Measurements from ENCODE around the gene CNIH3.
"Not testable (repeated sequence)": the region's sequence is repeated elsewhere in the genome, so short reads cannot be mapped to it uniquely, and the experiment has no call there.

The CNIH3 gene

DNA sequence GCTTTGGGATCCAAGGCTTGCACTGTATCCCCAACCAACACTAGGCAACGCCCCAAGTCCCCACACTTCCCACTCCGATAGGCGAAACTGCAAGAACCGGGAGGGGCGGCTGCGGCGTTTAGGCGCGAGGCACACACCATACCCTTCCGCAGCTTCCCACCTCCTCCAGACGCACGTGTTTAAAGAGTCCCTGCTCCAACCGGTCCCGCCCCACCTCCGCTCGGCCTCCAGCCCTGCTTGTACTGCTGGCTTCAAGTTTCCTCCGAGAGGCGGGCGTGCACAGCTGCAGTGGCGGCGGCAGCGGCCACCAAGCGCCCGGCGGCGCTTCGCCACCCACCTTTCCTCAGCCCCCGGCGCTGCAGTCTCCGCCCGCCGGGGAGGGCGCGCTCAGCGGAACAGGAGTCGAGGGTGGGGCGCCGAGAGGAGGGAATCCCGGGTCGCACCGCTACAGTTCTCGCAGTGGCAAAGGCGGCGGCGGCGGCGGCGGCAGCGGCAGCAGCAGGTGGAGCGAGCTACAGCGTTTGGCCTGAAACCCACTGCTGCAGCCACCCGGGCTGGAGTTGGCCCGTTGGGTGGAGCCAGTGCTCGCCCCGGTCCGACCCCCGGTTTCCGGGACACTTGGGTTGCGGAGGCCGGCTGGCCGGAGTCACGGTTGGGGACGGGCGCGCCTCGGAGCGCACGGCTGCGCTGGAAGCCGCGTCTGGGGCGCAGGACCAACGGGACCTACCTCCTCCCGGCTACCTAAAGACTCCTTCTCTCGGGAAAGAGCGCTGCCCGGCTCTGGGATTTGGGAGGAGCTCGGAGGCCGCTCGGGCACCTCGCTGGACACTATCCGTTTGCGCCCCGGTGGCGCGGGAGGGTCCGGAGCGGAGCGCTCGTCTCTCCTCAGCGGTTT, at the start of gene CNIH3:
TSS of gene CNIH3 (plus strand) at position 457 of the 895 bp plus-strand sequence. CDS start 858 bp downstream, outside the sequence.
- peak in 32 of 56 donors; percentile 6 to 72 (median 30) for DNase-seq

DNA sequence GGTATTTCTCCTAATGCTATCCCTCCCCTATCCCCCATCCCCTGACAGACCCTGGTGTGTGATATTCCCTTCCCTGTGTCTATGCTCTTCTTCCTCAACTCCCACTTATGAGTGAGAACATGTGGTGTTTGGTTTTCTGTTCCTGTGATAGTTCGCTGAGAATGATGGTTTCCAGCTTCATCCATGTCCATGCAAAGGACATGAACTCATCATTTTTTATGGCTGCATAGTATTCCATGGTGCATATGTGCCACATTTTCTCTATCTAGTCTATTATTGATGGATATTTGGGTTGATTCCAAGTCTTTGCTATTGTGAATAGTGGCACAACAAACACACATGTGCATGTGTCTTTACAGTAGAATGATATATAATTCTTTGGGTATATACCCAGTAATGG, 49.6 kb upstream of the CNIH3 start:
- not testable (repeated sequence) for DNase-seq

DNA sequence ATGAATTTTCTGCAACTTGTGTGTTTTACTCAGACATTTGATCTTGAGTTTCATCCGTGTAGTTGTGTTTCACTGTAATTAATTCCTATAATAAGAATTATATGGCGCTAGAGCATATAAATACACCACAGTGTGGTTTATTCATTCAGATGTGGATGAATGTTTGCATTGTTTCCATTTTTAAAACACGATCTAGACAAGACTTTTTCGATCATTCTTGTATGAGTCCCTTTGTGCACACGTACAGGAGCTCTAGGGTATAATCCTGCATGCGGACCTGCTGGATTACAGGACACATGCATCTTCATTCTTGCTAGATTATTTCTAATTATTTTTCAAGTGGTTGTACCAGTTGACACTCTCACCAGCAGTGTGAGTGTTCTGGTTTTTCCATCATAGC, 46.8 kb upstream of the CNIH3 start:
- DNase-seq, result no peak

DNA sequence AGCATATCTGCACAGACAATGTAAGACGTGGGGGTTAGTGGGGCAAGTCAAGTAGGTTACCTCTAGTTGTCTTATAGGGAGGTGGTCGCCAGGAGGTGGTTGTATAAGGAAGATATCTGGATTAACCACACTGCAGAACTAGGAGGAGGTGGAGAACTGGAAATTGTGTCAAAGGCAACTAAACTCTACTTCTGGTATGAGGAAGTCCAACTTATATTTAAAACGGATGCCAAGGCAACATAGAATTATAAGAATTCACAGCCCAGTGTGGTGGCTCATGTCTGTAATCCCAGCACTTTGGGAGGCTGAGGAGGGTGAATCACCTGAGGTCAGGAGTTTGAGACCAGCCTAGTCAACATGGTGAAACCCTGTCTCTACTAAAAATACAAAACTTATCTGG, 44.1 kb upstream of the CNIH3 start:
- not testable (repeated sequence) for DNase-seq

DNA sequence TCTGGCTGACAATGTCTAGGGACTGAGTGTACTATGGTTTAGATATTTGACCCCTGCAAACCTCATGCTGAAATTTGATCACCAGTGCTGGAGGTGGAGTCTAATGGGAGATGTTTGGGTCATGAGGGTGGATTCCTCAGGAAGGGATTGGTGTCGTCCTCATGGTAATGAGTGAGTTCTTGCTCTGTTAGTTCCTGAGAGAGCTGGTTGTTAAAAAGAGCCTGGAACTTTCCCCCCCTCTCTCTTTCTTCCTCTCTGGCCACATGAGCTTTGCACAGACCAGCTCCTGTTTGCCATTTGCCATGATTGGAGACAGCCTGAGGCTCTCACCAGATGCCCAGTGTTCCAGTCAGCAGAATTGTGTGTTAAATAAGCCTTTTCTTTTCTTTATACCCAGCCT, 36.6 kb upstream of the CNIH3 start:
- DNase-seq, result no peak

DNA sequence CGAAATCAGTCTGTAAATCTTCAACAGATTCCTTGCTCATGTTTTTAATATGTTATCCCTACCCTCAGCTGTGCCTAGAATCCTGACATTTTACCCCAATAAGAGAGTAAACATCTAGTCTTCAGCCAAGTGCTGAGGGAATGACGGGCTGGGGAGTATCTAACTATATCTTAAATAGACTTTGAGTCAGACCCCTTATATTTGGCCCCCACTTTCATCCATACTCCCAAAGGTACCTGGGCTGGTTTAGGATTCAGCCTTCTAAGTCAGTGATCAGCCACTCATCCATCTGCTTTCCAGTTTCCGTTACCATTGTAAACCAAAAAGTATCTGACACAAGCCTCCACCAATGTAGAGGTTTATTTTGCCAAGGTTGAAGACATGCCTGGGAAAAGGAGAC, 36.1 kb upstream of the CNIH3 start:
- no peak for DNase-seq

DNA sequence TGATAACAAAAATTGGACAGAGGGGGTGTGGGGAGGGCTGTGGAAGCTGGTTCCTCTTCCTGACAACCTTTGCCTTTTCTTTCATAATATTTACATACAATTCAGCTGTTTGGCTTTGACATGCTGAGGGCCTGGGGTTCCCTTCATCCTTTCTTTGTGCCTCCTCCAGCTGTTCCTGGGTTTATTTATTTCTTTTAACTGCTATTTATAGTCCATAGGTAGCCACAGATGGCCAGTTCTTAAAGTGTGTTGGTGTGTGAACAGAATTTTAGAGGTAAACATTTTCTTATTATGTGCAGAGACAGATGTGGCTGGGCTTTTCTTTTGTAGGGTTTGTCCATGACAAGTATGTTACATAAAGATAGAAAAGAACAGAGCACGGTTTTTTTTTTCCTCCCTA, 34.1 kb upstream of the CNIH3 start:
- no peak for DNase-seq

DNA sequence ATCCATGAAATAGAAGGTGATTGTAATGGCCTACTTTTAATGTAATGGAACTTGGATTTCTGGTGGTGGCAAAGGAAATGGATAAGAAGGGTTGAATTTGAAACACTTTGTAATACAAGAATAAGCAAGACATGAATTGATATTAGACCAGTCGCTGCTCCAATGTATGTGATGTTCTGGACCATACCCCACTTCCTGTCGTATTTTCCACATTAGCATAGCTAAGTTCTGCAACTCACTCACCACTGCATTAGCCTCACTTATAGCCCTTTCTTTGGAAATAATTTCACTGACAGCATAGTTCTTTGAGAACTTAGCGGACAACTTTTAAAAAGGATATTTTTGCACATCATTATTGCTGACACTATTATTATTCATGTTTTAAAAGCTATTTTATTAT, 32.3 kb upstream of the CNIH3 start:
- DNase-seq, result no peak

DNA sequence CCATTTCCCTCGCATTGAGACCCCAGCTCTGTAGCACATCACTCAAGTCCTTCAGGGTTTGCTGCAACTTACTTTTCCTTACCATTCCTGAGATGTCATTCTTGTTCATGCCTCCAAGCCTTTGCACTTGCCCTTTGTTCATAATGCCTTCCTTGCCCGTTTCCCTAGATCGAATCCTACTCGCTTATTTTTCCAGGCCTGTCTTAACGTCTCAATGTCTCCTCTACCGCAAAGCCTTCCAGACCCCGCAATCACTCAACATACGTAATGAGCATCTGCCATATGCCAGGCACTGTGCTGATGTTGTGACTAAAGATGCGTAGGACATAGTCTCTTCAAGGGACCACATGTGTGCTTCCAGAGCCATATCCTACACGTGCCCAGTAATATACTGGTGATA, 31.1 kb upstream of the CNIH3 start:
- DNase-seq, result no peak

DNA sequence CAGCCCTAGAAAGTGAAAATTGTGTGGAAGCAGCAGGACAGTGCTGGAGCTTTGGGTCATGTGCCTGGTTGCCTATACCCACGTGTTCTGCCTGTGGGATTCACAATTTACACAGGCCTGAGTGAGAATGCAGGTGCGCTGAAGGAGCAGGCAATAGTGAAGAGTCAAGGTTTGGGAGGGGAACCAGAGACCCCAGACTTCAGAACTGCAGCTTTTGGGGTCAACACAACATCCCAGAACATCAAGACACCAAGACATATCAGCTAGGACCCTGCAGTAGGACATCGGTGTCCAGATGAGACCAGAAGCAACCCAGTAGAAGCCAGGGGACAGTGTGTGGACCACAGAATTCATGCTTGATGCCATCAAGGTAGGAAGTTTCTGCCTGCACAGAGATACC, 29.1 kb upstream of the CNIH3 start:
- DNase-seq, result no peak

DNA sequence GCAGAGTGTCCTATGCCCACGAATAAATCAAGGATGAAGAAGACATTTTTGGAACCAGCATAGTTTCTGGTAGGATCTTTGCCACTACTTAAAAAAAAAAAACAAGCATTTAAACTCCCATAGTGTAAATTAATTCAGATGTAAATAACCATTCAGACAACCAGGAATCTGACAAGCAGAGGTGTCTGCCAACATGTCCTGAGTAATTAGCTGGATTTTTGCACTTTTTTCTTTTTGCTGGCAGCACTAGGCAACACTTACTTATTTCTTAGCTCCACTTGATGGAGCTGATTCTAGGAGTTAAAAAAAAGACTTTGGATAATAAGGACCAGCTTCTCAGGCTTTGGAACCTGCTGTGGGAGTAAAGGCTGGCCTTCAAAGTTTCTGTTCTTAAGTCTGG, 27.6 kb upstream of the CNIH3 start:
- no peak for DNase-seq

DNA sequence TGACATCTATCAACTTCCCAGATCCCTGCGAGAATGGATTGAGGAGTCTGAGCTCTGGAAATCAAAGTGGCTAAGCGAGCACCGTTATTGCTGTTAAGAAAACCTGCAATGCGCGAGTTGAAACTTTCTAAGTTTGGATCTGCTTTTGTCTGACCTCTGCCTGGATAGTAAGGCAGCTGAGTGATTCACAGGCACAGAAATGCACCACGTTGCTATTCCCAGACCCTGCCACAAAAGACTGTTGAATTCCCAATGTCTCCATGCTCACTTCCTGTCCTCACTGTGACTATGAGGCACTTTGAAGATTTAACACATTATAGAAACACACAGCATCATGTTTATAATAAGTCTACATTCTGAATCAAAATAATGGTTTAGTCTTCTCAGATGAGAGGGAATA, 27.1 kb upstream of the CNIH3 start:
- DNase-seq, result no peak

DNA sequence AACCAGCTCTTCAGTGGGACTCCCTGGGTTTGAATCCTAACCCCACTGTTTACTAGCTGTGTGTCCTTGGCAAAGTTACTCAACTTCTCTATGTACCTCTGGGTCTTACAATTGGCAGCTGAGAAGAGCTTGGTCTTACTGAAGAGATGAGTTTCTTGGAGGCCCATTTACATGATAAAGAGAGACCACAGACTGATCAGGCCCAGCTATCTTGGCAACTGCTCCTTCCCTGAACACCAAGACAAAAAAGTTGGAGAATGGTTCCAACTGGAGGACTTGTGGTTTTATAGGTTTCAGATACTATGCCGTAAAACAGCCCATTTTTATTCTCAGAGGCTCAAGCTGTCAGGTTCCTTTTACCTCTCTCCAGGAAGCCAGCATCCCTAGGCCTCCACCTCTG, 24.8 kb upstream of the CNIH3 start:
- no peak for DNase-seq

DNA sequence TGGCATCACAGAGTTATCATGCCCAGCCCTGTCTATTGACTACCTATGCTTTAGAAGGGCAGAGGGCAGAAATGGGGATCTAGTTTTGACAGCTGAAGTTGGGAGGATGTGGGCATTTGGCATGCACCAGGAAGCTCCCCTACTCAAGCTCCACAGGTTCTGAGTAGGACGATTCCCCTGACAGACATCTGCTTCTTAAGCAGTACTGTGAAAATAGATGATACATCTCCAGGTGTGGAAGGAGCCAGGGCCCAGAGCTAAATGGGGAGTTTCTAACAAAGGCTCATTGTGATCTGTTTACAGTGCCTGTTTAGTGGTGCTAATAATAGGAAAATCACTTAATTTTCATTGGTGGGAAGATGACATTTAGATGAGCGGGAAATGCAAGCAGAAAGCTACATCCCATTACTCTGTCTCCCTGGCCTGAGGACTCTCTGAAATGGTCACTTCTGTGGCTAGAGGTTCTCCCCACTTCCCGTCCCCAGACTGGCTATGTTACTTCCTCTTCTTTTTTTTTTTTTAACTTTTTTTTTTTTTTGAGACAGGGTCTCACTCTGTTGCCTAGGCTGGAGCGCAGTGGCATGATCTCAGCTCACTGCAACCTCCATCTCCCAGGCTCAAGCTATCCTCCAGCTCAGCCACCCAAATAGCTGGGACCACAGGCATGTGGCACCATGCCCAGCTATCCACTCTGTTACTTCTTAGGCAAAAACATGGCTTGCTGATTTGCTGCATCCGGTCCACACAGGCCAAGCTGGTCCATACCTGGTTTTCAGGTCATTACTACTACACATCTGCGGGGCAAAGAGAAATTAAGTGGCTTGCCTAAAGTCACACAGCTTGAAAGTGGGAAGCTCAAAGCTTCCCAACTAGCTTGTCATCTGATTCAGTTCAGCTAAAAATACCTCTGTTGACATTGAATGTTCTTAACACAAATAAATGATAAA, 23.2 kb upstream of the CNIH3 start:
- no peak for DNase-seq

DNA sequence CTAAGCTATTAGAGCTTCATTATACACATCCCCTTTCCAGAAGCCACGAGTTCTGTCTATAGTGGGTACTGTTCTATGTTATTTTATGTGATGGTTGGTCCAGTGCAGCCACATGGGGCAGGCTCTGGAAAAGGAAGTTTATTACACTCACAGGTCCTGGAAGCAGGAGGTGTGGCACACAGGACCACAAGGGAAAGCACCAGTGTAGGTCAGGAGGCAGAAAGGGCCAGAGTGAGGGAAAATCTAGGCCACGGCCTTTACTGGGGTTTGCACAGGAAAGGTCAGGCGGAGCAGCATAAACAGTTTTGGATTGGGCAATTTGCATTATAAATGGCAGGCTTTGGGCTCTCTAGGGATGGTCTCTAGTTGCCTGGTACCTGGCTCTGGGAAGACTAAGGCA, 21.8 kb upstream of the CNIH3 start:
- DNase-seq, result no peak

DNA sequence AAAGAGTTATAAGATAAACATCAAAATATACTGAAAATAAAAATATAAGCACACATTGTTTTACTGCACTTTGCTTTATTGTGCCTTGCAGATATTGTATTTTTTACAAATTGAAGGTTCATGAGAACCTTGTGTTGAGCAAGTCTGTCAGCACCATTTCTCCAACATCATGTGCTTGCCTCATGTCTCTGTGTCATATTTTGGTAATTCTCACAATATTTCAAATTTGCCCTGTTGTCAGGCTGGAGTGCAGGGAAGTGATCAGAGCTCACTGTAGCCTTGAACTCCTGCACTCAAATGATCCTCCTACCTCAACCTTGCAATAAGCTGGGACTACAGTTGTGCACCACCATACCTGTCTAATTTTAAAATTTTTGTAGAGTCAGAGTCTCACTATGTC, 21.3 kb upstream of the CNIH3 start:
- no peak for DNase-seq

DNA sequence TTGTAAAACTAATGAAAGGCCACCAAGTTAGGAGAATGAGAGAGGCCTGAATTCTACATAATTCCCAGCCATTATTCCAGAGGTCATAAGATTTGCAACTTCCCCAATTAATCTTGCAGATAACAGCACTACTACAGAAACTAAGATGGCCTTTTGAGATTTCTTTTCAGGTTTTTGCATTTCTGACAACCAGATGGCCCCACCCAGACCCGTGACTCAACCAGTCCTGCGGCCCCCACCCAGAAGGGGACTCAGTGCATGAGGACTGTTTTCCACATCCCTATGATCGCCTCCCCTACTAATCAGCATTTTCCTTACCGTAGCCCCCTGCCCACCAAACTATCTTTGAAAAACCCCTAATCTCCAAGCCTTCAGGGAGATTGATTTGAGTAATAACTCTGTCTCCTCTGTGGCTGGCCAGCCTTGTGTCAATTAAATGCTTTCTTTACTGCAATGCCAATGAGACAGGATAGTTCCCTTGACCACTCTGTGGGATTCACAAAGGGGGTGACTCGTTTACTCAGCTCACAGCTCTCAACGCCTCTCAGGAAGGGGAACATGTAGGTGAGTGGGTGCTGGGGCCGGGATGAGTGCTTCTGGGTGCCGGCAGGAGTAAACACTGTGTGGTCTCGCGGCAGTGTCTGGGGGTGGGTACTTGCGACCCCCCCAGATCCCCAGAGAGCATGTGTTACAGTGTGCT, 10.5 kb upstream of the CNIH3 start:
- DNase-seq, result no peak

DNA sequence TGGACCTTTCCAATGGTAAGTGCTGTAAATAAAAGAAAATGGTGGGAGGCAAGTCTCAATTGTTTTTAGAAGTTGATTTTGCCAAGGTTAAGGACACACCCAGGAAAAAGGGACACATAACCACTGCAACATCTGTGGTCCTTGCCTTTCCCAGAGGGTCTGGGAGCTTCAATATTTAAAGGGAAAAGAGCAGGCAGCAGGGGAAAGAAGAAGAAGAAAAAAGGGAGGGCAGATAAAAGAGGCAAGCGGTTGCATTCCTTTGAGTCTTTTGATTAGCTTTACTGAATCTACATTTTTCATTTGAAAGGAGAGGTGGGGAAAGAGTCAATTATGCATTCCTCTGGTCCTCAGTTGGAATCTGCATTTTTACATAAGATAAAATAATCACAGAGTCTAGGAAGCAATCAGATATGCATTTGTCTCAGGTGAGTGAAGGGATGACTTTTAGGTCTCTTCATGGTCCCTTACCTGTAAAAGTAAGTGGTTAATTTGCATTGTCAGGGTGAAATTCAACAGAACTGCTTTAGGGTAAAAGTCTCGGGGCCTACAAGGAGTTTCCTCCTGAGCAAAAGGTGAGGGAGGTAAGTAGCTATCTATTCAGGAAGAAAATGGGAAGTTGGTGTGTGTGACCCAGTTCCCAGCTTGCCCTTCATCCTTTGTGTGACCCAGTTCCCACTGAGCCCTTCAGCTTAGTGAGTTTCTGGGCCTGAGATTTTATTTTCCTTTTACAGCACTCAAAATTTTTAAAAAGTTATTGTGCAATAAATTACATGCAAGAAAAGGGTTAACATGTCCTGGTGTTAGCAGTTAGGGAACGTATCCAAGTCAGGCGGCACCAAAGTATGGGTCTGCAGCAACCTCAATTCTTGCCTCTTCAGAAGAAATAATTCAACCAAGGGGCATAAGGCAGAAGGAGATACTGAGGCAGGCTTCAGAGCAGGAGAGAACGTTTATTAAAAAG, 8.6 kb upstream of the CNIH3 start:
- no peak for DNase-seq

DNA sequence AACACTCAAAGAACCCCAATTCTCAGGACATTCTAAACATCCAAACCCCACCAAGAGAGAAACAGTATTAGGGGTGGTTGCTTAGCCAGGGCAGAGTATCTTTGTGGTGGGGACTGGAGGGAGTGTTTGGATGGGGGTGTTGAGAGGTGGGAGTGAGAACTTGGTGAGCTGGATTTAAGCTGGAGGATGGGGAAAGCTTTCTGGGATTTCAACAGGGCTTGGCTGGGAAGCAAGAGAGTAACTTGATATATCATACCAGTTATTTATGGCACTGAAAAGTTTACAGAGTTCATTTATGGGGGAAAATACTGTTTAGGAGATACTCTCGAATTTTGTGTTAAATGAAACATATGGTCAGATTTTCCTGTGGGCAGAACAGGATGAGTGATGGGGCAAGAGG, 6.8 kb upstream of the CNIH3 start:
- DNase-seq, result no peak

DNA sequence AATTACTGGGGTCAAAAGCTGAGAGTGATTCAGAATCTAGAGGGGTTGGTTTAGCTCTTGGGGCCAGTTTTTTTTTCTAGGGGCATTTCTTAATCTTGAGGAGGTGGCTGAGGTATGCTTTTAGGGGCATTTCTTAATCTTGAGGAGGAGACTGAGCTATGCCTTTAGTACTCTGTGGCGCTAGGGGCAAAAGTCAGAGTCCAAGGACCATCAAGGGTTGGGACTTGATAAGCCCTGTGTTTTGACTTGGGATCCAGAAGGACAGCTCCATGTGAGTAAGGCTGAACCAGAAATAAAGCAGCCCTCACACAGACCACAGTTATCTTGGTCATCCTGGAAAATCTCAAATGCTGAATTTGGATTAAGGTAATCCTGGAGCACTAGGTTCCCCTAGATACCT, 3.9 kb upstream of the CNIH3 start:
- no peak for DNase-seq

DNA sequence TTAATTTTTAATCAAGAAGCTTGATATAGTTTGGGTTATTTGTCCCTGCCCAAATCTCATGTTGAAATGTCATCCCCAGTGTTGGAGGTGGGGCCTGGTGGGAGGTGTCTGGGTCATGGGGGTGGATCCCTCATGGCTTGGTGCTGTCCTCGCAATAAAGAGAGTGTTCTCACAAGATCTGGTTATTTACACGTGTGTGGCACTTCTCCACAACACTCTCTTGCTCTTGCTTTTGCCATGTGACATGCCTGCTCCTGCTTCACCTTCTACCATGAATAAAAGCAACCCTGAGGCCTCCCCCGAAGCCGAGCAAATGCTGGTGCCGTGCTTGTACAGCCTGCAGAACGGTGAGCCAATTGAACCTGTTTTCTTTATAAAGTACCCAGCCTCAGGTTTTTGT, 2.6 kb upstream of the CNIH3 start:
- DNase-seq, result no peak
